Breast epithelium (tissue), 4 donors: ENCODE results near the gene MAFG. TPM values are rescaled to one million over a fixed set of nuclear protein-coding genes. Genes with fewer than 3 reads are reported as not detected.

ENCODE experiments used
- DNase-seq, 2 donors: peaks; one replicate each; pipeline ENCODE4 v3.0.0-alpha.2; 2019; ENCODE audit warnings: low spot score in 2 of 2
- H3K27ac ChIP-seq, 2 donors: fragments of 200-600 bp; sonication (generic) in 1 of 2; one replicate each; pipeline ENCODE4 v1.5.1; 2016 to 2019; ENCODE audit warnings: mild to moderate bottlenecking in 1 of 2
- H3K27me3 ChIP-seq, 2 donors: fragments of 200-600 bp; sonication (generic) in 1 of 2; one replicate each; pipeline versions ENCODE4 v1.5.1 to v1.6.0; 2017 to 2019; ENCODE audit warnings: control low read depth in 1 of 2, mild to moderate bottlenecking in 1 of 2
- H3K36me3 ChIP-seq: fragments of 200-600 bp; one replicate; pipeline ENCODE4 v1.5.1; 2019
- H3K4me1 ChIP-seq, 2 donors: fragments of 200-600 bp; sonication (generic); one replicate each; pipeline ENCODE4 v1.5.1; 2016 to 2019; ENCODE audit warnings: control low read depth in 1 of 2
- H3K4me3 ChIP-seq, 3 donors: fragments of 200-600 bp; sonication (generic); 1 replicate in 2 of 3; 2 replicates in 1 of 3; pipeline ENCODE4 v1.5.1; 2016 to 2019; ENCODE audit warnings: mild to moderate bottlenecking in 3 of 3, moderate library complexity in 2 of 3
- H3K9me3 ChIP-seq, 2 donors: fragments of 200-600 bp; sonication (generic) in 1 of 2; one replicate each; pipeline ENCODE4 v1.5.1; 2016 to 2019; ENCODE audit warnings: control low read depth in 1 of 2
- POLR2A ChIP-seq: fragments of 450-650 bp; IDR thresholded peaks from one replicate; pipeline ENCODE4 v1.6.1; 2016; ENCODE audit warnings: antibody characterized with exemption, mild to moderate bottlenecking, moderate library complexity
- POLR2AphosphoS5 ChIP-seq, 3 donors: sonication (generic); formaldehyde crosslinking; IDR thresholded peaks; one replicate each; pipeline ENCODE4 v1.6.1; 2017; ENCODE audit warnings: antibody characterized with exemption in 3 of 3
- intact Hi-C: fragments of 100-400 bp; cut with DNase I; formaldehyde crosslinking; loops from one replicate; pipeline ENCODE4 v1.15.1; 2023; ENCODE audit warnings: low total_unique reads
- total RNA-seq, 3 donors: library from RNA; depleted of rRNA; stranded (reverse); fragments of >200 nt; gene quantifications; one replicate each; pipeline ENCODE4 v1.1.0, GENCODE V29; 2016
- TF ChIP-seq, protein P1 (sequence below), 3 donors: fragments of 450-650 bp; IDR thresholded peaks; one replicate each; pipeline ENCODE4 v1.5.1; 2016 to 2017; ENCODE audit warnings: antibody characterized with exemption in 3 of 3, mild to moderate bottlenecking in 3 of 3, moderate library complexity in 3 of 3

The MAFG gene
- total RNA-seq, 3 donors from 2014 or later = 12.3 to 15.2 (median 14.1) TPM

DNA sequence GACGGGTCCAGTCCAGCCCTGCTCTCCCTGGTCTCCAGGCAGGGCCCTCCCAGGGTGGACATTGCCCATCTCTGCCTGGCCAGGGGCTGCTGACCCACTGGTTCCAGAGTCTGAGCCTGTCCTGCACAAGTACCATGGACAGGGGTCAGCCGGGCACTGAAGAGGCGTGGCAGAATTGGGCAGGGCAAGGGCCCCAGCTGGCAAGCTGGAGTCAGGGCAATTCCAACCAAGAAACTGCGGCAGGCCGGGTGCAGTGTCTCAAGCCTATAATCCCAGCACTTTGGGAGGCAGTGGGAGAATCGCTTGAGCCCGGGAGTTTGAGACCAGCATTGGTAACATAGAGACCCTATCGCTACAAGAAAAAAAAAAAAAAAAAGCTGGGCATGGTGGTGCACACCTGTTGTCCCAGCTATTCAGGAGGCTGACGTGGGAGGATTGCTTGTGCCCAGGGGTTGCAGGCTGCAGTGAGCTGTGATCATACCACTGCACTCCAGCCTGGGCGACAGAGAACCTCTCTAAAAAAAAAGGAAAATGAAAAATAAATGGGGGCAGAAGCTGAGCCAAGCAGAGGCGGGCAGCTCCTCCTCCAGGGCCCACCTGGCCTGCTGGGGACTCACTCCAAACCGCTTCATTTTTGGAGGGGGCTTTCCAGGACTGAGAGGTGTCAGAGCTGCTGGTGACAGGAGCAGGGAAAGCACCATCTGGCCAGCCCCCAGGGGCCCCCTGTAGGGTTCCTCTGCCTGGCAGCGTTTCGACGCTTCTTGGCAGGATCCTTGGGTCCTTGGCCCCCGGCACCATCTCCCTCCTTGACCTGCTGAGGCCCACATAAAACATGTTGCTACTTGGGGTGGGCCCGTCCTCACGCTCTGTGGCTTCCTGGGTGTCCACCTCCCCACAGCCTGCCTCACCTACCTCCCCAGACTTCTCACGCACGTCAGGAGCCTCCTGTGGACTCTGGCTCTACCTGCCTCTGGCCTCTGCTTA, 2.9 kb upstream of the MAFG start:
- intact Hi-C loops = no loop called here
- Histone ChIP-seq H3K27ac (no peak overlapping the region), H3K4me1 (peaks cover 6% of the 10 kb centered on the region in 2 donors), H3K9me3 (no peaks in the 10 kb centered on the region), H3K36me3 (no peaks in the 10 kb centered on the region), H3K27me3 (no peaks in the 10 kb centered on the region), H3K4me3 (no peak overlapping the region)
- TF ChIP-seq POLR2AphosphoS5 (IDR thresholded peaks at IDR 0.05) (no peak), POLR2A (no peak)
- TF ChIP-seq, protein P1, sequence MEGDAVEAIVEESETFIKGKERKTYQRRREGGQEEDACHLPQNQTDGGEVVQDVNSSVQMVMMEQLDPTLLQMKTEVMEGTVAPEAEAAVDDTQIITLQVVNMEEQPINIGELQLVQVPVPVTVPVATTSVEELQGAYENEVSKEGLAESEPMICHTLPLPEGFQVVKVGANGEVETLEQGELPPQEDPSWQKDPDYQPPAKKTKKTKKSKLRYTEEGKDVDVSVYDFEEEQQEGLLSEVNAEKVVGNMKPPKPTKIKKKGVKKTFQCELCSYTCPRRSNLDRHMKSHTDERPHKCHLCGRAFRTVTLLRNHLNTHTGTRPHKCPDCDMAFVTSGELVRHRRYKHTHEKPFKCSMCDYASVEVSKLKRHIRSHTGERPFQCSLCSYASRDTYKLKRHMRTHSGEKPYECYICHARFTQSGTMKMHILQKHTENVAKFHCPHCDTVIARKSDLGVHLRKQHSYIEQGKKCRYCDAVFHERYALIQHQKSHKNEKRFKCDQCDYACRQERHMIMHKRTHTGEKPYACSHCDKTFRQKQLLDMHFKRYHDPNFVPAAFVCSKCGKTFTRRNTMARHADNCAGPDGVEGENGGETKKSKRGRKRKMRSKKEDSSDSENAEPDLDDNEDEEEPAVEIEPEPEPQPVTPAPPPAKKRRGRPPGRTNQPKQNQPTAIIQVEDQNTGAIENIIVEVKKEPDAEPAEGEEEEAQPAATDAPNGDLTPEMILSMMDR (IDR thresholded peaks at IDR 0.05) = no peak
- no peak for DNase-seq

DNA sequence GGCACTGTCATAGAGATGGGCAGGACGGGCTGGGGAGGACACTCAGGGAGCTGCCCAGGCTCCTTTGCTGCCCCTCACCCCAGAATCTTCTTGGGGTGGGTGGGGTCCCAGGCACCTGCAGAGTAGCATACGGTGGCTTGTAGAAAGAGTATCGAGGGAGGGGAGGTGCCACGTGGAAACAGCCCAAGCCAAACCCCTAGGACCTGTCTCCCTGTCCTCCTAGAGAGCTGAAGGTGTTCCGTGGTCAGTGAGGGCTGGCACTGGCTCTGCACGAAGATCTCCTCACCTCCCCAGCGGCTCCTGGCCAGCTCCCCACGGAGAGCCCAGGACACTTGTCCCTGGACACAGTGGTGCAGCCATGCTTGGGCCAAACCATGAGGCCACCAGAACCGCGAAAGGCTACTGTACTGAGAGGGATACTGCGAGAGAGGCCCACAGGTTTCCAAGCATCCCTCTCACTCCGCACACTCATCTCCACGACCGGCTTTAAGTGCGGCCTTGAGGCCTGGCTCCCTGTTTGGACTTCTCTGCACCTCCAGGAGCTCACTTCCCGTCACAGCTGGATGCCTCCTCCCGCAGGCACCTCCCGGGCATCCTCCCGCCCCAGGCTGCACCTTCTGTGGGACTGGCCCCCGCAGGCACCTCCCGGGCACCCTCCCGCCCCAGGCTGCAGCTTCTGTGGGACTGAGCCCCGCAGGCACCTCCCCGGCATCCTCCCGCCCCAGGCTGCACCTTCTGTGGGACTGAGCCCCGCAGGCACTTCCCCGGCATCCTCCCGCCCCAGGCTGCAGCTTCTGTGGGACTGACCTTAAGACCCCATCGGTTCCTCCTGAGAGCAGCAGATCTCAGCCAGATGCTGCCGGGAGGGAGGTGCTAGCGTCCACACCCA, 2.0 kb upstream of the MAFG start:
- Histone ChIP-seq H3K9me3 (no peaks in the 10 kb centered on the region), H3K27ac (no peak overlapping the region), H3K4me3 (no peak overlapping the region)

DNA sequence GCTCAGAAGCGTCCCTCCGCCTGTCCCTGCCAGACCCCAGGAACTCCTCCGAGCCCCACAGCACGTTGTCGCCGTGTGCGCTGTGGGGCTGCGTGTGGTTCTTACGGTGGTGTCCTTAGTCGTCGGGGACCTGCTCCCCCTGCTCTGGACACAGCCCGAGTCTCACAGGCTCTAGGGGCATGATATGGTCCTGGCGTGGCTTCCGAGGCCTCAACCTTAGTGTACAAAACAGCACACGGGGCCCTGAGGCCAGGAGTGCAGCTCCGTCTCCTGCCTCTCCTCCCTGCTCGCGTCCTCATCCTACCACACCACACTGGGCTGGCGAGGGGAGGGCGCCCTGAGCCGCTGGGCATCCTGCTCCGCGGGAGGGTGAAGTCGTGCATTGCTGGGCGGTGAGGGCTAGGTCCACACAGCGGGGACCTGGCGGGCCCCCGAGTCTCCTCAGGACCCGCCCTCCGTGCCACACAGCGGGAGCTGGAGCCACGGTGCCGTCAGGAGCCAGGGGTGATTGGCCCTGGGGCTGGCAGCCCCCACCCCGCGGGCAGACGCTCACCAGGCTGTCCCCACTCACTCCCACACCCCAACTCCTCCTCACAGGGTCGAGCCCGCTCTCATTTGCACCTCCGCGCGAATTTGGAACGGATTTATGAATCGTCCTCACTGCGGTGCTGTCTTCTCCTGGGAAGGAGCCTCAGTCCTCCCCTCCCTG, 1.2 kb upstream of the MAFG start:
- intact Hi-C loops = no loop called here
- no peak for DNase-seq

More for the DNA sequence above, 2.0 kb upstream of the MAFG start:
- no peak for DNase-seq
- peaks cover 6 to 11% of the 10 kb centered on the region in 2 donors for H3K4me1 ChIP-seq
- intact Hi-C loops = no loop called here
- TF ChIP-seq, protein P1 (IDR thresholded peaks at IDR 0.05) = no peak
- TF ChIP-seq POLR2AphosphoS5 (IDR thresholded peaks at IDR 0.05) = no peak
- no peak for TF ChIP-seq POLR2A
- no peaks in the 10 kb centered on the region for H3K36me3 ChIP-seq
- no peaks in the 10 kb centered on the region for H3K27me3 ChIP-seq

DNA sequence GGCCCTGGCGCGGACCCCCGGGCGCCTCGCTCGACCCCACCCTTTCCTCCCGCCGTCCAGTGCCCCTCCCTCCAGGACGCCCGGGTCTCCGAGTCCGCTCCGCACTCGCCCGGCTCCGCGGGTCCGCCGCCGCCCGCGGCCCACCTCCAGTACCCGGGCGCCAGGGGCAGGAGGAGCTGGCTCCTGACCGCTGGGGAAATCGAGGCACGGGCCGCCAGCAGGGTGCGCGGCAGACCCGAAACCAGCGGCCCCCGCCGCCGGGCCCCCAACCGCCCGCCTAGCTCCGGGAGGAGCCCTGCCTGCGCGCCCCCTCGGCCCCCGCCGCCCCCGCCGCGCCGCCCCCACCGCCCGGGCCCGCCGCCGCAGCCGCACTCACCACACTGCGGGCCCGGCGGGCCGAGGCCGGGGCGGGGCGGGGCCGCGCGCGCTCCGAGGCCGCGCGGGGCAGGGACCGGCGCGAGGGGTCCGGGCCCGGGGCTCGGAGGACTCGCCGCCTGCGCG, 333 bp downstream of the MAFG start:
- H3K36me3 ChIP-seq = no peaks in the 10 kb centered on the region
- peaks cover 11 to 12% of the 10 kb centered on the region in 2 donors for H3K4me1 ChIP-seq
- TF ChIP-seq POLR2AphosphoS5 (IDR thresholded peaks at IDR 0.05) = no peak
- no peak for TF ChIP-seq POLR2A
- TF ChIP-seq, protein P1 (IDR thresholded peaks at IDR 0.05) = no peak
- intact Hi-C loops = no loop called here
- no peaks in the 10 kb centered on the region for H3K27me3 ChIP-seq
- peak overlapping the region; percentile 94 to 98 for H3K27ac ChIP-seq
- DNase-seq = no peak
- H3K4me3 ChIP-seq = peak overlapping the region; percentile 94 to 100 (median 98)
- H3K9me3 ChIP-seq = no peaks in the 10 kb centered on the region

More for the DNA sequence above, 1.2 kb upstream of the MAFG start:
- H3K36me3 ChIP-seq = no peaks in the 10 kb centered on the region
- TF ChIP-seq POLR2A (no peak), POLR2AphosphoS5 (IDR thresholded peaks at IDR 0.05) (no peak)
- TF ChIP-seq, protein P1 (IDR thresholded peaks at IDR 0.05) = no peak
- peak overlapping the region; percentile 94 to 100 (median 98) for H3K4me3 ChIP-seq
- H3K9me3 ChIP-seq = no peaks in the 10 kb centered on the region
- peaks cover 9 to 11% of the 10 kb centered on the region in 2 donors for H3K4me1 ChIP-seq
- no peaks in the 10 kb centered on the region for H3K27me3 ChIP-seq
- H3K27ac ChIP-seq = peak overlapping the region; percentile 68 to 98
